B cell (primary cell): ENCODE measurements around the gene AUTS2.

Experiments used
- CTCF ChIP-seq: fragments of 200-600 bp; IDR thresholded peaks from one replicate; pipeline ENCODE4 v1.8.0; 2022; ENCODE audit warnings: antibody characterized with exemption, mild to moderate bottlenecking
- EZH2 ChIP-seq: IDR thresholded peaks from 2 replicates; pipeline ENCODE4 v1.6.1; 2012; ENCODE audit warnings: borderline replicate concordance, low read depth, mild to moderate bottlenecking, moderate library complexity, low read length; ENCODE audit not compliant: insufficient read depth, poor library complexity, severe bottlenecking

GRCh38 chr7:70142247-70142932 is 544.1 kb downstream of the AUTS2 start:
- TF ChIP-seq CTCF (no peak), EZH2 (no peak)
